SK-N-MC (cell line): Measurements from ENCODE around the gene B4GALNT1.
A peak's percentile ranks its signal among the peaks of the same experiment; 100 is the strongest.

Source experiments
- EZH2 ChIP-seq: fragments of 200-600 bp; sonication (generic); IDR thresholded peaks from one replicate; pipeline ENCODE4 v1.6.1; 2017; ENCODE audit warnings: antibody characterized with exemption
- FOXP2 ChIP-seq: optimal IDR thresholded peaks from 2 replicates; pipeline ENCODE3; 2011; ENCODE audit warnings: mild to moderate bottlenecking, moderate library complexity; ENCODE audit not compliant: insufficient read depth; ENCODE audit errors: extremely low read length, control extremely low read depth
- POLR2AphosphoS5 ChIP-seq: IDR thresholded peaks from 2 replicates; pipeline ENCODE4 v1.6.1; 2012; ENCODE audit warnings: mild to moderate bottlenecking, low read depth, low read length, borderline replicate concordance

DNA sequence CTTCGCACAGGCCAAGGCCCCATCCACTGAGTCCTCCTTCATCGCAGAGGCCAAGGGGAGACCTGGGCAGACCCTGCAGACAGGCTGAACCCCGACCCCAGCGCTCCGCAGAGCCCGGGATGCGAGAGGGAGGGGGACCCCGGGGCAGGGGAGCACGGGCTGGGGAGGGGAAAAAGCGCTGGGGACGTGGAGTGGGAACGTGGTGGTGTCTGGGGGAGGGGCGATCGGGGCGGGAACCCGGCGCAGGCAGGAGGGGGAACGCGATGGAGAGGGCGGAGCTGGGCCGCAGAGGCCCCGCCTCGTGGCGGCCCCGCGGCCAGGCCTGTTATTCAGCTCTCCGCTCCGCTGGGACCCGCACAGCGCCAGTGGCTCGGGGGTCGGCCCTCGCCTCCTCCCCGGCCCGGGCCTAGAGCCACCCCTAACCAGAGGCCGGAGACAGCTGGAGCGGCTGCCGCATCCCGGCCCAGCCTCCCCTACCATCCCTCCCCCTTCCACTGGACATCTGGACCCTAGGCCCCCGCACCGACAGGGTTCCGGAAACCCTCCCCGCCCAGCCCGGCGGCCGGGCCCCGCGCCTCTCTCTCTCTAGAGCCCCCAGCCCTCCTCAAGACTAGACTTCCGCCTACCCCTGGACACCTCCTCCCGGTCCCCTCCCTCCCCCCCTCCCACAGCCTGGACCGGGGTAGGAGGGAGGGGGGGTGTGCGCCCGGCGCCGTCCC is 21.7 kb downstream of the B4GALNT1 start, which contains the start of gene ARHGEF25:
- TF ChIP-seq POLR2AphosphoS5 (peak; percentile 76), EZH2 (no peak), FOXP2 (no peak)
